Keratinocyte (primary cell): ENCODE data around the gene RBFOX2. TPM values are rescaled to one million over a fixed set of nuclear protein-coding genes. Genes with fewer than 3 reads are reported as not detected.

Experiments
- DNase-seq: peaks from one replicate; pipeline ENCODE4 v3.0.0-alpha.2; 2011; ENCODE audit warnings: low read depth, missing footprints, low spot score
- FAIRE-seq: peaks from 2 replicates; lab custom pipeline; 2011; peaks lifted over from hg19 to GRCh38; lab: Jason Lieb, UNC
- H2AFZ ChIP-seq: 2 replicates; pipeline ENCODE4 v1.6.0; 2012; ENCODE audit warnings: low read length, control low read depth, inconsistent platforms; ENCODE audit not compliant: control insufficient read depth
- H3K27ac ChIP-seq: 2 replicates; pipeline ENCODE4 v1.5.1; 2011; ENCODE audit warnings: low read length; ENCODE audit not compliant: control insufficient read depth, insufficient read depth
- H3K27me3 ChIP-seq: 3 replicates; pipeline ENCODE4 v1.6.0; 2011; ENCODE audit warnings: low read length; ENCODE audit not compliant: control insufficient read depth, insufficient read depth; ENCODE audit errors: extremely low read depth
- H3K36me3 ChIP-seq, 2 experiments: 2 replicates in 1 of 2; 3 replicates in 1 of 2; pipeline ENCODE4 v1.5.1; 2011; ENCODE audit warnings: low read length in 2 of 2, mild to moderate bottlenecking in 1 of 2; ENCODE audit not compliant: control insufficient read depth in 2 of 2, insufficient read depth in 2 of 2; ENCODE audit errors: extremely low read depth in 1 of 2
- H3K4me1 ChIP-seq: 3 replicates; pipeline ENCODE4 v1.5.1; 2011; ENCODE audit warnings: low read length; ENCODE audit not compliant: control insufficient read depth, insufficient read depth; ENCODE audit errors: extremely low read depth
- H3K4me2 ChIP-seq: 3 replicates; pipeline ENCODE4 v1.6.0; 2011; ENCODE audit warnings: low read depth, low read length; ENCODE audit not compliant: control insufficient read depth, insufficient read depth; ENCODE audit errors: extremely low read depth
- H3K4me3 ChIP-seq, 3 experiments: fragments of 200-600 bp in 1 of 3; sonication (generic) in 1 of 3; 2 replicates in 2 of 3; 3 replicates in 1 of 3; pipeline ENCODE4 v1.5.1; 2011 to 2016; ENCODE audit warnings: low read length in 3 of 3, mild to moderate bottlenecking in 3 of 3, control low read depth in 2 of 3, inconsistent platforms in 1 of 3, low read depth in 1 of 3, mixed read lengths in 1 of 3, mixed run types in 1 of 3, moderate library complexity in 1 of 3; ENCODE audit not compliant: control insufficient read depth in 2 of 3, insufficient read depth in 2 of 3; ENCODE audit errors: extremely low read depth in 1 of 3
- H3K79me2 ChIP-seq: 2 replicates; pipeline ENCODE4 v1.6.0; 2012; ENCODE audit warnings: low read length; ENCODE audit not compliant: control insufficient read depth, insufficient read depth
- H3K9ac ChIP-seq: 3 replicates; pipeline ENCODE4 v1.6.0; 2011; ENCODE audit warnings: low read length; ENCODE audit not compliant: control insufficient read depth, insufficient read depth; ENCODE audit errors: extremely low read depth
- H3K9me1 ChIP-seq: 3 replicates; pipeline ENCODE4 v1.6.0; 2011; ENCODE audit warnings: low read length; ENCODE audit not compliant: control insufficient read depth, insufficient read depth; ENCODE audit errors: extremely low read depth
- H3K9me3 ChIP-seq: 2 replicates; pipeline ENCODE4 v1.5.1; 2012; ENCODE audit warnings: low read depth, low read length; ENCODE audit not compliant: control insufficient read depth
- H4K20me1 ChIP-seq: 3 replicates; pipeline ENCODE4 v1.6.0; 2011; ENCODE audit warnings: low read length; ENCODE audit not compliant: control insufficient read depth, insufficient read depth; ENCODE audit errors: extremely low read depth
- CTCF ChIP-seq, 3 experiments: IDR thresholded peaks in 1 of 3; conservative IDR thresholded peaks in 1 of 3; optimal IDR thresholded peaks in 1 of 3; 2 replicates in 2 of 3; 3 replicates in 1 of 3; pipeline versions ENCODE3 to v1.5.1; 2011; ENCODE audit warnings: low read length in 3 of 3, mild to moderate bottlenecking in 3 of 3, moderate library complexity in 2 of 3, control low read depth in 1 of 3, inconsistent platforms in 1 of 3; ENCODE audit not compliant: insufficient read depth in 2 of 3; ENCODE audit errors: extremely low read depth in 1 of 3
- EZH2 ChIP-seq: IDR thresholded peaks from one replicate; pipeline ENCODE4 v1.6.1; 2012; ENCODE audit warnings: inconsistent platforms, mild to moderate bottlenecking, low read length, moderate library complexity
- dilution Hi-C: fragments of 300-500 bp; cut with MboI; formaldehyde crosslinking; loops from one replicate; pipeline ENCODE4 v1.7.0; 2020; ENCODE audit warnings: low sequenced_read_pairs; ENCODE audit not compliant: extremely low pct_ligation_motif_present
- polyA plus RNA-seq, 5 experiments: library from polyadenylated mRNA; depleted of rRNA in 3 of 5; stranded (reverse) in 3 of 5; stranded (forward) in 1 of 5; unstranded in 1 of 5; fragments of >200 nt; gene quantifications; 1 replicate in 1 of 5; 2 replicates in 3 of 5; 3 replicates in 1 of 5; pipeline versions ENCODE4 v1.2.1 to v1.2.3, GENCODE V29; 2011 to 2012; ENCODE audit warnings: missing spikeins in 2 of 5, low read depth in 1 of 5, low replicate concordance in 1 of 5

The RBFOX2 gene
- polyA plus RNA-seq, 1 donor (not counting 4 experiments of a cell fraction or from before 2014, with no cell fraction given) = 118 TPM

GRCh38 chr22:35835267-35835997 is 193.2 kb downstream of the RBFOX2 start:
- DNase-seq (no peak), FAIRE-seq (peak; percentile 46)
- Histone ChIP-seq H4K20me1 (peaks cover 7% of the 10 kb centered on the region), H3K27me3 (no peaks in the 10 kb centered on the region), H3K4me2 (peak overlapping the region; percentile 99), H3K9me1 (peaks cover 5% of the 10 kb centered on the region), H3K79me2 (peaks cover 91% of the 10 kb centered on the region), H3K9ac (peak overlapping the region; percentile 92), H3K4me3 (peak overlapping the region; percentile 36 to 91 (median 90)), H2AFZ (peak overlapping the region; percentile 31), H3K36me3 (no peaks in the 10 kb centered on the region), H3K4me1 (peaks cover 31% of the 10 kb centered on the region), H3K9me3 (no peaks in the 10 kb centered on the region), H3K27ac (peak overlapping the region; percentile 99)
- dilution Hi-C loops = loop anchor here (5.0 kb wide), 1 partner anchor 53 kb away; no protein-coding TSS in a partner anchor
- no peak for TF ChIP-seq CTCF (optimal IDR thresholded peaks at IDR 0.05 in 1 of 3, IDR thresholded peaks at IDR 0.05 in 1 of 3, conservative IDR thresholded peaks at IDR 0.05 in 1 of 3; ENCODE audit: extremely low read depth in 1 of 3, insufficient read depth in 2 of 3, low read length in 3 of 3)
- no peak for TF ChIP-seq EZH2

GRCh38 chr22:35834061-35834460 is 194.6 kb downstream of the RBFOX2 start:
- Histone ChIP-seq H3K4me3 (peak overlapping the region in 2 of 3 experiments; percentile 90 to 91), H3K4me2 (peak overlapping the region; percentile 99), H3K4me1 (peaks cover 31% of the 10 kb centered on the region), H3K27me3 (no peaks in the 10 kb centered on the region), H2AFZ (no peak overlapping the region), H3K36me3 (no peaks in the 10 kb centered on the region), H3K9ac (peak overlapping the region; percentile 92), H3K9me1 (peaks cover 5% of the 10 kb centered on the region), H3K9me3 (no peaks in the 10 kb centered on the region), H4K20me1 (peaks cover 12% of the 10 kb centered on the region), H3K27ac (peak overlapping the region; percentile 99), H3K79me2 (peaks cover 93% of the 10 kb centered on the region)
- peak; percentile 46 for FAIRE-seq
- DNase-seq = no peak
- TF ChIP-seq EZH2 = no peak
- no peak for TF ChIP-seq CTCF (optimal IDR thresholded peaks at IDR 0.05 in 1 of 3, IDR thresholded peaks at IDR 0.05 in 1 of 3, conservative IDR thresholded peaks at IDR 0.05 in 1 of 3; ENCODE audit: extremely low read depth in 1 of 3, insufficient read depth in 2 of 3, low read length in 3 of 3)
- dilution Hi-C loops = no loop called here
